GM19351 (cell line): Measurements from ENCODE around the gene CAMK4.

Experiments used
- ATAC-seq: cut with Tn5 transposase; IDR thresholded peaks from one replicate; pipeline ENCODE4 v1.9.1; 2021; ENCODE audit warnings: mild to moderate bottlenecking, moderate library complexity; ENCODE audit not compliant: unreplicated experiment

Gene CAMK4

DNA sequence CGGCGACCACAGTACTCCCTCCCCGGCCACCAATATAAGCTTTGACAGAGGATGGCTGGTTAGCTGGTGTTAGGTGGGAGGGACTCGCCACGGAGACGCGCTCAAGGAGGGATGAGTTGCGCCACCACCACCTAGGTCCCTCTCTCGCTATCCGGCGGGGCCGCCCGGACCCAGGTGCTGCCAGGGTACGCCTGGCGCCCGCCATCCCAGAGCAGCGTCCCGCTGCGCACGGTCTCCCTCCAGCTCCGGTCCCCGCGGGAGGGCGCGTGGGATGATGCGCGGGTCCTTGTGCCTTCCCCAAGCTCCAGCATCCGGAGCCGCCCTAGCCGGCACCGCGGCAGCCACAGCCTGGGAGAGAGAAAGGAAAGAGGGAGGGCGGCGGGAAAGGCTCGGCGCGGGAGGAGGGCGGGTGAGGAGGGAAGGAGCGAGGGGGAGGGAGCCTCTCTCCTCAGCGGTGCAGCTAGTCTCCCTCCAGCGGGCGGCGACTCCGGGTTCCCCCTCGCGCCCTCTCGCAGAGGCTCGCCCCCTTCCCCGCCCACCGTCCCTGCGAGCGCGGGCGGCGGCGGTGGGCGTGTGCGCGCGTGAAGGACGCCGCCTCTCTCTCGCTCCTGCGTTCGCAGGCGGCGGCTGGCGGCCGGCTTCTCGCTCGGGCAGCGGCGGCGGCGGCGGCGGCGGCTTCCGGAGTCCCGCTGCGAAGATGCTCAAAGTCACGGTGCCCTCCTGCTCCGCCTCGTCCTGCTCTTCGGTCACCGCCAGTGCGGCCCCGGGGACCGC lies at the start of gene CAMK4:
TSS of gene CAMK4 (plus strand) at position 598 of the 774 bp plus-strand sequence. CDS start at position 698, 100 bp downstream.
- peak; percentile 71 for ATAC-seq

DNA sequence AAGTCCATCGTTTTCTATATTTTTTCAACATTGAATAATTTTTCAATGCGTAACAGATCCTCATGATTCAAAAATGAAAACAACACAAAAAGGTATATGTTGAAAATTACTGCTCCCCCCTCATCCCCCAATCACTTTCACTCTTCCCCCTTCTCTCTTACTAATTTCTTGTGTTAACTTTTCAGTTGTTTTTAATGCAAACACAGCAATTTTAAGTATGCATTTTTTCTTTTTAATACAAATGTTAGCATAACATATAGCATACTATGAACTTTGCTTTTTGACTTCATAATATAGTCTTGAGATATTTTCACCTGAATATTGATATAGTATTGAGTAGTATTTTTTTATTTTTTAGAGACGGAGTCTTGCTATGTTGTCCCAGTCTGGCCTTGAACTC lies 41.1 kb upstream of the CAMK4 start:
- no peak for ATAC-seq

DNA sequence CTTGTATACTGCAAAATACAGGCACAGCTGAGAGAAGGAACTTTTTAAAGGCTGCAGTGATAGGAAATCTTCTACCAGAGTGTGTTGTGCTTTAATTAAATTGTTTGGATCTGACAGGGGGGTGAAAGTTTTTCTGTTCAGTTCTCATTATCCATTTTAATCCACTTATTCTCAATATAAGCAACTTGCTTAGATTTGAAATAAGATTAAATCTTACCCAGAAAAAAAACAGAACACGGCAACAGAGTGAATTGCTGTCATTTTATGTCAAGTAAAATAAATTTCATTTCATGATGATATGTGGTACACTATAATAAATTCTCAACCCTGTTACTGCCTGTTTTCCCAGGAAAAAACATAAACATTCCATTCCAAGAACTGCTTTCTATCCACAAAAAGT lies 37.1 kb upstream of the CAMK4 start:
- ATAC-seq: no peak

DNA sequence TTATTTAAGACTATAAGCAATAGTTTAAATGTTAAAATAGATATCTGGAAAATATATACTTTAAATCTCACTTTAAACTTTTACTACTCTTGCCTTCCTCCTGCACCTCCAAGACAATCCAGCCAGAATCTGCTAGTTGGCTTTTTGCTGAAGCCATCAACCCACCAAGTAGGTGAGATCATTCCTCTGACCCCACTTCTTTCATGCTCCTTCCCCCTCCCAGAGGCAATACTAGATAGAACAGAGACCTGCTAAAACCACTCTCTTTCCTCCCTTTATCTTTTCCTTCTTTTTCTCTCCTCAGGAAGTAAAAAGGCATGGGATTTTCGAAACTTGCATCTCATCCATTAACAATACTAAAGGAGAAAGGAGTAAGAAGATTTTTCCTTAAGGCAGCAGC lies 30.1 kb upstream of the CAMK4 start:
- ATAC-seq: no peak

DNA sequence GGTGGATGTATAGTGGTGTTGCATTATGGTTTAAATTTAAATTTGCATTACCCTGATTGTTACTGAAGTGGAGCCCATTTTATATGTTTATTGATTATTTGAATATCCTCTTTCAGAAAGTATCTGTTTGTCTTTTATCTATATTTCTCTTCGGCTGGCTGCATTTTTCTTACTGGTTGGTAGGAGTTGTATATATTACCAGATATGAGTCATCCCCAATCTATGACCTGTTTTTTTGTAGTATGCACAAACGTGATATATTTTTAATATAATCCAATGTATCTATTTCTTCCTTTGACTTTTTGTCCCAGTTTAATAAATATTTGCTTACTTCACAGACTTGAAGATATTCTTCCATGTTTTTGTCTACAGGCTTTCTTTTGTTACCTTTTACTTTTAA lies 29.3 kb upstream of the CAMK4 start:
- no peak for ATAC-seq

DNA sequence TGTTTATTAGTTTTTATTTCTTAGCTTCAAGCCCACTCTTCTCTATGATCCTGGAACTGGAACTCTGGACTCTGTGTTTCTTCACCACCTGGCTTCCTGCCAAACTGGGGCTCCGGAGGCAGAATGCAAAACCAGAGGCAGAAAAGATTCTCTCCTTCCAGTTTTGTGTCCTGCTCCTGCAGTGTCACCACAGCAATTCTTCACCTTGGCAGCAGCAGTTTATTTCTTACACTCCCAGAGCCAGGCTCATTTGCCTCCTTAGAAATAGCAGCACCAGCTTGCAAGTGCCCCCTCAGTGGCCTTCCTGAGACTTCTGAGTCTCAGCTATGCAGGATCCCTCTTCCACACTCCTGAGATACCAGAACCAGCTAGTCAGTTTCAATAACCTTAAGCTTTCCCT lies 26.7 kb upstream of the CAMK4 start:
- ATAC-seq: no peak

DNA sequence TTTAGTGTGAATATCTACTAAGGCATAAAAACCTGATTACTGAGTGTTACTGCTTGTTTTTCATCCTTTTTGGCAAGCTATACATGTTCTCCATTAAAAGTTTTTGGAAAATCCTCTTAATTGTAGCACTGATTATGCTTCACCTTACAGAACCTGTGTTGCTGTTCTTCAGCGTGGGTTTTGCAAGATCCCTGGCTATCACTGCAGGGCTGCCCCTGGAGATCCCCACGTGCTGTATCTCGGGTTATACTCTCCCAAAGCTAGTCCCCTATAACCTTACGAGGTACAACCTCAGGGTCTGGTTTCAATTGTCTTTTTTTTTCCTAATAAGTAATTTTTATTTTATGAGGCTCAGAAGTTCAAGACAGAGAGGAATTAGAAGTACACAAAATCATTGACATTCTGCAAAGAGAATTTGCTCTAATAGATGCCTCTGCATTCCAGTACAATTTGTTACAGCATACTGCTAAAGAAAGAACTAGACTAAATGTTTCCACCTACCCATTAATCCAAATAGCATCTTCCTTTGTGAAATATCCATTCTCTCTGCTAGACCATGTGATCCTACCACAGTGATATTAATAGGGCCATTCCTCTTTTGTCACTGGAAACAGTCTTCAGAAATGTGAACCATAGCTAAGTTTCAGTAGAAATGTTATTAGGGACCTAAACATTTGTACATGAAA lies 25.8 kb upstream of the CAMK4 start:
- ATAC-seq: no peak

DNA sequence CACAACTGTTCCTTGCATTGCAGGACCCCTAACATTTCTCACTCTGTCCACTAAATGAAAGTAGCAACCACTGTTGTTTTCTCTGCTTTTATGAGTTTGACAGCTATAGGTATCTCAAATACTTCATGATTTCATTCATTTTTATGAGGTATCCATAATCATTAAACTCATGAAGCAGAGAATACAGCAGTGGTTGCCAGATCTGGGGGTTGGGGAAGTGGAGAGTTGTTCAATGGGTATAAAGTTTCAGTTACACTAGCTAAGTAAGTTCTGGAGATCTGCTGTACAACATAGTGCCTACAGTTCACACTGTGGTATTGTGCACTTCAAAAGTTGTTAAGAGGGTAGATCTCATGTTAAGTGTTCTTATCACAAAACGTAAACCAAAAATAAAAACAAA lies 23.4 kb upstream of the CAMK4 start:
- peak; percentile 48 for ATAC-seq

DNA sequence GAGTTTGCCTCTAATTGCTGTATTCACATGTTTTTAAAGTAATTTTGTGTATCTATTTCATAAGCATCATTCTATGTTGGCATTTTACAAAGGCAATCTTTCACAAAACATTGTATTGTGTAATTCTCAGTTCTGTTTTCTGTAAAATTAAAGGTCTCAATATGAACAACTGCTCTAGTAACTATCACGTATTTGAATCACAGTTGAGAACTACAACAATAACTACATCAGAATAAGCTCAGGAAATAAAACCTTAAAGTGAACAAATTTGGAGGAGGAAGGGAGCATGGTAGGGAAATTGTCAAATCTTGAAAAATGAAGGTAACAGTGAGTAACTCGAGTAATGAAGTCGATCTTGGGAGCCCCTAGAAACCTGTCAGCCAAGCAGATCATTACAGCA lies 22.5 kb upstream of the CAMK4 start:
- ATAC-seq: no peak

DNA sequence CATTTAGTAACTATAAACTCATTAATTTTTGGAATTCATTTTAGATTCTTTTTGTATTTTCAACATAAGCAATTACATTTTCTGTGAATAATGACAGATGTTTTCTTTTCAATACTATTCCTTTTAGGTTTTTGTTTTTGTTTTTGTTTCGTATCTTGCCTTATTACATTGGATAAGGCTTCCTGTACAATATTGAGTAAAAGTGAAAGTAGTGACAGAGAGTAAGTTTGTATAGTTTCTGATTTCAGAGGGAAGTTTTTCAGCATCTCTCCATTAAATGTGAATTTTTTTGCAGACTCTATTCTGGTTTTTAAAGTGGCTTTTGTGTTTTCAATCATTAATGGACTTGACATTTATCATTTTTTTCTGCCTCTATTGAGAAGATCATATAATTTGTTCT lies 12.8 kb upstream of the CAMK4 start:
- peak; percentile 93 for ATAC-seq

DNA sequence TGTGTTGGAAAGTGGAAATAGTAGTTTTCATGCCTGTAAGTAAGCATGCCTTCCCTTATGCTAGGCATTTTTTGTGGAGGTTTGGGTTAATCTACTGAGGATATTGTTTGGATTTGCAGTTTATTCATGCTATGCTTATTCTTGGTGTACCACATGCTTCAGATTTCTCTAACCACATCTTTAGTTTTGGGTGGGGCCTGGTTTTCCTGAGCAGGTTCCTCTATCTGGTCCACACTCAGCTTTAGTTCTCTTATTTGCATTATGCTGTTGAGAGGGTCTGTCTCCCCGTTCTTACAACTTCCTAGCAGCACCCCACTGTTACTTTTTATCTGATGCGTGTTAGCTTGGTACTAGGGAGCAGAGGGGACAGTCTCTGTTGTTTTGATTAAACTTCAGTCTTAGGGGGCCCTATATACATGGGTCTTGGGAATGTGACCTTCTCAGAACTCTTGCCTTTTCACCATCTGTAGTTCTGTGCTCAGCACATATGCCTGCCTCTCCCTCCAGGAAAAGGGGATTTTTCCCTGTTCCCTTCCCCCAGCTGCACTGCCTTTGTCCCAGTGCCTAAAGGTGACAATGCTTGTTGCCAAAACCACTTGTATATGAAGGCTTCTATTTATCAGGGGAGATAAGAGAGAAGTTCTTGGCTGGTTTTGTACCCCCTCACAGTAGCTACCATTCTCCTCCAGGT lies 10.0 kb upstream of the CAMK4 start:
- ATAC-seq: no peak

DNA sequence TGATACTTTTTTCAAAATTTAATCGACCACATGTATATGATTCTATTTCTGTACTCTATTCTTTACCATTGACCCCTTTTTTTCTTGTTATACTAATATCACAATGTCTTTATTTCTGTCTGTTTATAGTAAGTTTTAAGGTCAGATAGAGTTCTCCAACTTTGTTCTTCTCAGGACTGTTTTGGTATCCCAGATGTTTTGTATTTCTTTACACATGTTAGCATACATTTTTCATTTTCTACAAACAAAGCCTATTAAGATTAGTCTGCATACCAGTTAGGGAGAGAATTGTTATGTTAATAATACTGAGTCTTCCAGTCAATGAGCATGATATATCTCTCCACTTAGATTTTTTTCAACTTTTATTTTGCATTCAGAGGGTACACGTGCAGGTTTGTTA lies 8.2 kb upstream of the CAMK4 start:
- ATAC-seq: no peak

DNA sequence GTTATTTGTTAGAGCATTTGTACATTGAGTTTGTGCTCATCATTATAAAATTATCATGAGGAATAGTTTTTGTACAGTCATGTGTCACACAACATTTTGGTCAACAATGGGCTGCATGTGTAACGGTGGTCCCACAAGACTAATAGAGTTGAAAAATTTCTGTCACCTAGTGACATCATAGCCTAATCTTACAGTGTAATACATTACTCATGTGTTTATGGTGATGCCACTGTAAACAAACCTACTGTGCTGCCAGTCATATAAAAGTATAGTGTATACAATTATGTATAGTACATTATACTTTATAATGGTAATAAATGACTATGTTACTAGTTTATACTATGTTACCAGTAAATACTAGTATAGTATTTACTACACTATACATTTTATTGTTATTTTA lies 3.0 kb upstream of the CAMK4 start:
- ATAC-seq: no peak

DNA sequence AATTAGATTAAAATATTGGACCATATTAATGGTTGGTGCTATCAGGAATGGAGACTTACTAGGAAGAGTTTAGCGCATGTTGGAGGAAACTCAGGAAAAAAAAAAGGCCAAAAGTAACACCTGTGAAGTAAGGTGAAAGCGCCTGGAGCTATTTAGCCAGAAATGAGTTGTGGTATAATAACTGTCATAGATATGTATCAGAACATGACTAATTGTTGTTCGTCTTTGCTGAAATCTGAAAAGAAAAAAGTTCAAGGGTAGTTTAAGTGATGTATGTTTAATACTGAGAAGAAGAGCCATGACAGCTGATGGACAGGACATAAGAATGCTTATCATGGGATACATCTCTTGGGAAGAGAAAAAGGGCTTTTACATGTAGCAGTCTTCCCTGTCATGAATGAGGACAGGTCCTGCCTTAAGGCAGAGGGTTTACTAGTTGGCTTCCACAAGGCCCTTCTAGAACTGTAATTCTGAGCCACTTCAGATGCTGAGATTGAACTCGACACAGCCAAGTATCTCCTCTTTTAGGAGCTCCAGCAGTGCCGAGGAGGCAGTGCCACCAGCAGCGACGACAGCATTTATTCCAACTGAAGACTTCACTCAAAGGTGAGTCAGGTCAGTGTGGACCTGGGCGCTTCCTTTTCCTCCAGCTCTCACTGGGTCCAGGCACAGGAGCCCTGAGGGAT lies 940 bp upstream of the CAMK4 start:
- peak; percentile 3 for ATAC-seq

DNA sequence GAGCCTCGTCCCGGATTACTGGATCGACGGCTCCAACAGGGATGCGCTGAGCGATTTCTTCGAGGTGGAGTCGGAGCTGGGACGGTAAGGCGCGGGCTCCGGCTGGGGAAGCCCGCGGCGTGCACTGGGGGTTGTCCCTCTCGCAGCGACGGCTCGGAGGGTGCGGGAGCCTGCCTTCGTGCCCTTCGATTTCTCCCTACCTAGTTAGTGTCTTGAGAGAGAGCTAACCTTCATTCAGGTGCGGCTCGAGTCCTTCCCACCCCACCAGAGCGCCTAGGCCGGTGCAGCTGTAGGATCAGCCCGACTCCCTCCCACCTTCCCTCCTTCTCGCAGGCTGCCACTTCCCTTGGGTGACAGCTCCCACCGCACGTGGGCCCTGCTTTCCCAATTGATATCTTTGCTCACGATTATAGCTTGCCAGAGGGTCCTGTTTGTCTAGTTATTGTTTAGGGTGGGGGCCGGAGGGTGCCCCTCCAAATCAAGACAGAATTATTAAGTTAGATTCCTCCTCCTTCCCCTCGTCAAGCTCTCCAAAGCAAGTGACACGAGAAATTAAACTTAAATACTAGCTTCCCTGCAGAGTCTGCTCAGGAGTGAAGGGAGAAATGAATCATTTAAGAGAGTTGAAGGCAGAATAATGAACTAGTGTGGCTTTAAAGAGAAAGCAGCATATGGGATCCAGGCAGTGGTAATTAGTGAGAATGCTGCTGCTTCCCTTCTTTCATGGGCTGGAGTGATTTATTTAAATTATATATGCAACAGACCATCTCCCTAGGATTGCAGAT lies 569 bp downstream of the CAMK4 start:
- peak; percentile 27 for ATAC-seq

DNA sequence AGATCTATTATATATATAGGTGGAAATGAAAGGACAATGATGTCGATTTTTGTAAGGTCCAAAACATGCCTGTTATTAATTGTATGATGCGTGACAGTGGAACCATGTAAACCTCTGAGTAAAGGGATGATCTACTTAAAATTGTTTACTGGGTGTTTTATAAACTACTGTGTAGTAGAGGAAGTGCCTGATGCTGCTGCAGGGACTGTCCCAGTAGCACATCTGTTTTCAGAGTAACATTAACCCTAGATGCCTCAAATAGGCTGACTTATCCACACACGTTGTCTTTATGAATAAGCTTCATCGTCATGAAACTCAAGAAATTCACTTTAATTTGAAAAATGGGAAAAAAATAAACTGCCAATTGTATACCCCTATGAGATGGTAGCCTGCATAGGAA lies 1.7 kb downstream of the CAMK4 start:
- peak; percentile 23 for ATAC-seq

DNA sequence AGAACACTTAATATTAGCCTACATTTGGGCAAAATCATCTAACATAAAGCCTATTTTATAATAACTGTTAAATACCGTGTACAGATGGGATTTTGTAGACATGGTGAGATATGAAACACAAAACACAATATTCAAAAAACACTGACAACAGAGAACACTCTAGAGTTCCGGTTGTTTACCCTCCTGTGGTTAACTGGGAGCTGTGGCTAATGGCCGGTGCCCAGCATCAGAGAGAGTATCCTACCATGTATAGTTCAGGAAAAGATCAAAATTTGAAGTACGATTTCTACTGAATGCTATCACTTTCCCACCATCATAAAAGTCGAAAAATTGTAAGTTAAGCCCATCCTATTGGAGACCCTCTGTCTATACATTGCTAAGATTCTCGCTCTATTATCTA lies 2.4 kb downstream of the CAMK4 start:
- no peak for ATAC-seq

DNA sequence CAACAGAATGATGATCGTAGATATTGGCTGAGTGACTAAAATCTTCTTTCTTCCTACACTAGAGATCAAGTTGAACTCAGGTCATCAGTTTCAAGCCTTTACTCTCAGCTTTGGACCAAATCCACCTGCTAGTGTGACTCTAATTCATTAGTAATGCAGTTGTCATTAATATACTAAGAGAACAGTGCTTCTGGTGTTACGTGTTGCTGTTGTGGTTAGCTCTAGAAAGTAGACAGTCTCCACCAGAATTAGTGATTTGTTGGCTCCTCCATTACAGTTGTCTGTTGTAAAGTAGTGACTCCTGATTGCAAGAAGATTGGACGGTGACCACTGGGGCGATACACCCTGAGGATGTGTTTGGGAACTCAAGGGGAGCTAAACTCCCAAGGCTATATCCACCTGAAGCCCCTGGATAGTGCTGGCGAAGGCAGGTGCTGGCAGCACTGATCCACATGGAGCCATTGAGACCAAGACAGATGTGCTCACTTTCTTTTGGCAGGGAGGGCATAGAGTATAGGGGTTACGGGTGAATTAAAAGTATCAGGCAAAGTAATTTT lies 3.1 kb downstream of the CAMK4 start:
- no peak for ATAC-seq

DNA sequence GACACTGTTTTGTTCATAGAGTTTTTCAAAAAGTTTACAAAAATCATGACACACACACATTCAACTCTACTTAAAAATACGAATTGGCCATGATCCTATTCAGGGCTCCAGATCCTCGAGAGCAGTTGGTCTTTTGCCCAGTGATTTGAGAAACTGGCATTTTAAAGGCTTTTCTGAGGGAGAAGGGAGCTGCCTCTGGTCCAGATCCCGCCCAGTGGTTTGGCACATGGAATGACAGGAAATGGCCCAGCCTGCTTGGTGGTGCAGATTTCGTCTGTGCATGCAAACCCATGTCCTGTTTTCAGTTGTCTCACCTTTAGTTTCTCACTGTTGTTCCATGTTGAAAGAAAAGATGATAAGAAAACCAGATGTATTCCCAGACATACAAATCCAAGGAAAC lies 3.6 kb downstream of the CAMK4 start:
- no peak for ATAC-seq

DNA sequence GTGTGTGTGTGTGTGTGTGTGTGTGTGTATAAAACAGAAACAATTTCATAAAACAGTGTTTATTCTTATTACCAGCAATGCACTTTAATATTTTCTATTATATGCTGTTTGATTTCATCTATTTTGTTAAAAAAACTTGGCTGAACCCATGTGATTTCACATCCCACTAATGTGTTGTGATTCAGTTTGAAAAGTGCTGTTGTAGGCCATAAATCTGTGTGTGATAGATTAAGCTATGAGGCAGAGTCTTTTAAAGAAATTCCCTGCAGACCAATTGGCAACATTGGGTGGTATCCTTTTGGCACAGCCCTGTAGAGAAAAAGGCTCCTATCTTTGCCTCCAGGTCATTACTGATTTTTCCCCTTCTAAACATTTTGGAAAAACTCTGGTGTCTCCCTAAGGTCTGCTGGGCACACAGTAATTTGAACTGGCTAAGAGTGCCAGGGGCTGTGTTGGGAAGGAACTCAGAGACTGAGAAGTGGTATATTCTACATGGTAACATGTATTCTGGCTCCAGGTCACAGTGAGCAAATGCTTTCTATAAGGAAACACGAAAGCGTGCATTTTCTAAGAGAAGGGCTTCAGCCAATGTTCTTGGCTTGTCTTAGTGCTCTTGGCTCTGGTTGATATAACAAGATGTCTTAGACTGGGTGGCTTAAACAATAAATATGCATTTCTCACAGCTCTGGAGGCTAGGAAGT lies 4.5 kb downstream of the CAMK4 start:
- ATAC-seq: no peak
